HepG2 (cell line): ENCODE data around the gene OR10J1. TPM values are rescaled to one million over a fixed set of nuclear protein-coding genes. Genes with fewer than 3 reads are reported as not detected.

Experiments used
- ATAC-seq: fragments of 200-7000 bp; cut with Tn5 transposase; 3 replicates; pipeline ENCODE4 v1.9.1; 2020; ENCODE audit warnings: mild to moderate bottlenecking, moderate library complexity
- BruUV-seq: library from RNA; stranded (reverse); fragments of 400-500 nt; replicated peaks from 2 replicates; lab custom pipeline; 2021; lab: Mats Ljungman, UMichigan
- CTCF ChIA-PET: fragments of 300-600 bp; formaldehyde crosslinking; extraction: SDS; loops from one replicate; lab custom pipeline; 2021; ENCODE audit warnings: low total read pairs, inconsistent platforms, low intra/inter-chr PET ratio; lab: Yijun Ruan, JAX
- POLR2A ChIA-PET: fragments of 350-600 bp; sonication (Branson Sonifier 250); formaldehyde crosslinking; loops from one replicate; lab custom pipeline; 2020; ENCODE audit warnings: antibody characterized with exemption, inconsistent platforms; lab: Yijun Ruan, JAX
- DNase-seq: peaks from one replicate; pipeline ENCODE4 v3.0.0-alpha.2; 2015; ENCODE audit warnings: low spot score
- FAIRE-seq: peaks from 3 replicates; lab custom pipeline; 2011; peaks lifted over from hg19 to GRCh38; lab: Jason Lieb, UNC
- H2AFZ ChIP-seq: one replicate; pipeline ENCODE4 v1.6.1; 2011; ENCODE audit warnings: low read length, inconsistent platforms
- H3K27ac ChIP-seq: fragments of 300-600 bp; 3 replicates; pipeline ENCODE4 v1.8.0; 2011; ENCODE audit warnings: mixed run types, mild to moderate bottlenecking, mixed read lengths, low read length, inconsistent platforms; ENCODE audit not compliant: insufficient read depth; ENCODE audit errors: extremely low read length
- H3K27me3 ChIP-seq, 2 experiments: fragments of 200-600 bp in 1 of 2; 2 replicates in 1 of 2; 3 replicates in 1 of 2; pipeline versions ENCODE4 v1.6.0 to v1.8.0; 2011; ENCODE audit warnings: low read length in 2 of 2, mild to moderate bottlenecking in 2 of 2, moderate library complexity in 2 of 2, inconsistent platforms in 1 of 2; ENCODE audit not compliant: insufficient read depth in 2 of 2, control insufficient read depth in 1 of 2
- H3K36me3 ChIP-seq, 2 experiments: fragments of 200-600 bp in 1 of 2; replicated peaks in 1 of 2; 2 replicates in 1 of 2; 3 replicates in 1 of 2; pipeline versions ENCODE4 v1.5.1 to v1.8.0; 2011; ENCODE audit warnings: low read length in 2 of 2, inconsistent platforms in 1 of 2; ENCODE audit not compliant: insufficient read depth in 2 of 2, control insufficient read depth in 1 of 2
- H3K4me1 ChIP-seq: 2 replicates; pipeline ENCODE4 v1.5.1; 2012; ENCODE audit warnings: low read length, inconsistent platforms; ENCODE audit not compliant: insufficient read depth
- H3K4me2 ChIP-seq: 2 replicates; pipeline ENCODE4 v1.6.0; 2011; ENCODE audit warnings: low read depth, low read length, inconsistent platforms
- H3K4me3 ChIP-seq, 3 experiments: fragments of 200-600 bp in 1 of 3; sonication (generic), shearing (Covaris generic) in 1 of 3; replicated peaks in 1 of 3; 2 replicates each; pipeline ENCODE4 v1.5.1; 2011 to 2016; ENCODE audit warnings: low read length in 3 of 3, inconsistent platforms in 2 of 3, low read depth in 2 of 3, mild to moderate bottlenecking in 2 of 3, control low read depth in 1 of 3, mixed read lengths in 1 of 3; ENCODE audit not compliant: insufficient read depth in 1 of 3
- H3K79me2 ChIP-seq: one replicate; pipeline ENCODE4 v1.6.1; 2011; ENCODE audit warnings: low read length, inconsistent platforms; ENCODE audit not compliant: insufficient read depth
- H3K9ac ChIP-seq: 2 replicates; pipeline ENCODE4 v1.6.0; 2011; ENCODE audit warnings: mild to moderate bottlenecking, low read depth, low read length, inconsistent platforms; ENCODE audit not compliant: insufficient read depth
- H3K9me3 ChIP-seq: 2 replicates; pipeline ENCODE4 v1.5.1; 2012; ENCODE audit warnings: mild to moderate bottlenecking, low read length
- H4K20me1 ChIP-seq: 2 replicates; pipeline ENCODE4 v1.6.0; 2011; ENCODE audit warnings: inconsistent platforms, mild to moderate bottlenecking, low read length, moderate library complexity; ENCODE audit not compliant: insufficient read depth
- ASH2L ChIP-seq: fragments of 300-600, 200-600 bp; sonication (generic); IDR thresholded peaks from 2 replicates; pipeline ENCODE4 v1.7.0; 2017; ENCODE audit warnings: low read depth, mild to moderate bottlenecking, moderate library complexity, mixed read lengths, low read length; ENCODE audit not compliant: insufficient read length
- DBP ChIP-seq: sonication (generic); formaldehyde crosslinking; IDR thresholded peaks from 2 replicates; pipeline ENCODE4 v1.4.0; 2020; ENCODE audit warnings: missing genetic modification reagents; ENCODE audit errors: not compliant biosample characterization
- ELF1 ChIP-seq: sonication (generic); formaldehyde crosslinking; IDR thresholded peaks from 2 replicates; pipeline ENCODE4 v1.4.0; 2020; ENCODE audit warnings: missing genetic modification reagents
- FOXP1 ChIP-seq, 2 experiments: fragments of 450-650 bp in 1 of 2; IDR thresholded peaks; 2 replicates each; pipeline ENCODE4 v1.6.1; 2017 to 2018; ENCODE audit warnings: antibody characterized with exemption in 1 of 2
- GPBP1L1 ChIP-seq: sonication (generic); formaldehyde crosslinking; IDR thresholded peaks from 2 replicates; pipeline ENCODE4 v1.5.0; 2020; ENCODE audit warnings: mild to moderate bottlenecking, missing genetic modification reagents
- HIC2 ChIP-seq: sonication (generic); formaldehyde crosslinking; IDR thresholded peaks from 2 replicates; pipeline ENCODE4 v1.9.0; 2022; ENCODE audit warnings: low read depth, missing genetic modification reagents
- HNRNPK ChIP-seq: fragments of 200-400 bp; formaldehyde crosslinking; IDR thresholded peaks from 2 replicates; pipeline ENCODE4 v1.6.1; 2018; ENCODE audit warnings: low read length, low read depth, moderate library complexity, mild to moderate bottlenecking; ENCODE audit not compliant: poor library complexity, severe bottlenecking
- MATR3 ChIP-seq: sonication (generic); formaldehyde crosslinking; IDR thresholded peaks from 2 replicates; pipeline ENCODE4 v1.4.0; 2020; ENCODE audit warnings: missing genetic modification reagents
- MBD4 ChIP-seq: IDR thresholded peaks from 2 replicates; pipeline ENCODE4 v1.6.1; 2012; ENCODE audit warnings: low read length, inconsistent platforms, borderline replicate concordance
- NCOR1 ChIP-seq: fragments of 200-600 bp; sonication (generic); IDR thresholded peaks from 2 replicates; pipeline ENCODE4 v1.7.0; 2017; ENCODE audit warnings: antibody characterized with exemption, low read length, borderline replicate concordance
- NFKBIZ ChIP-seq: IDR thresholded peaks from 2 replicates; pipeline ENCODE4 v1.6.1; 2018; ENCODE audit warnings: missing genetic modification reagents, missing compliant biosample characterization
- PATZ1 ChIP-seq: sonication (generic); formaldehyde crosslinking; IDR thresholded peaks from 2 replicates; pipeline ENCODE4 v1.4.0; 2020; ENCODE audit warnings: missing genetic modification reagents
- PHF21A ChIP-seq: sonication (generic); formaldehyde crosslinking; IDR thresholded peaks from 2 replicates; pipeline ENCODE4 v1.5.0; 2020; ENCODE audit warnings: mild to moderate bottlenecking, missing genetic modification reagents
- RORA ChIP-seq: sonication (generic); formaldehyde crosslinking; IDR thresholded peaks from 2 replicates; pipeline ENCODE4 v1.5.0; 2020; ENCODE audit warnings: mild to moderate bottlenecking, missing genetic modification reagents, moderate library complexity
- SIX1 ChIP-seq: sonication (generic); formaldehyde crosslinking; IDR thresholded peaks from 2 replicates; pipeline ENCODE4 v1.4.0; 2020; ENCODE audit warnings: missing genetic modification reagents, borderline replicate concordance
- SMARCE1 ChIP-seq: fragments of 450-650 bp; IDR thresholded peaks from 2 replicates; pipeline ENCODE4 v1.6.1; 2017; ENCODE audit warnings: borderline replicate concordance
- ZBTB37 ChIP-seq: sonication (generic); formaldehyde crosslinking; IDR thresholded peaks from 2 replicates; pipeline ENCODE4 v1.4.0; 2020; ENCODE audit warnings: mild to moderate bottlenecking, missing genetic modification reagents
- ZNF12 ChIP-seq: sonication (generic); formaldehyde crosslinking; IDR thresholded peaks from 2 replicates; pipeline ENCODE4 v1.5.0; 2020; ENCODE audit warnings: missing genetic modification reagents
- WGBS: methylation state at CpG from one replicate; pipeline ENCODE4 v1.1.6; 2017; ENCODE audit warnings: low lambda C conversion rate; 5-methylcytosine and 5-hydroxymethylcytosine counted together
- in situ Hi-C: cut with HindIII; loops from 2 replicates; pipeline ENCODE4 v1.10.0; 2017; ENCODE audit warnings: low pct_unique_long_range_greater_than_20kb; ENCODE audit not compliant: extremely low pct_ligation_motif_present
- intact Hi-C: fragments of 100-400 bp; cut with micrococcal nuclease; formaldehyde crosslinking; loops from one replicate; pipeline ENCODE4 v1.10.0; 2022; ENCODE audit not compliant: unreplicated experiment
- polyA plus RNA-seq, 8 experiments: library from polyadenylated mRNA; depleted of rRNA in 3 of 8; stranded (reverse) in 7 of 8; unstranded in 1 of 8; fragments of >200 nt; fragmentation: Illumina TruSeq in 4 of 8; extraction: Trizol in 4 of 8; gene quantifications; 2 replicates each; pipeline versions ENCODE4 v1.2.1 to v1.2.3, GENCODE V29; 2011 to 2016; ENCODE audit warnings: low read depth in 4 of 8, missing spikeins in 1 of 8, mixed read lengths in 1 of 8; ENCODE audit not compliant: insufficient read depth in 1 of 8
- total RNA-seq, 5 experiments: library from RNA; depleted of rRNA; stranded (reverse); fragments of >200 nt; fragmentation: Illumina TruSeq; extraction: Trizol; gene quantifications; 2 replicates each; pipeline ENCODE4 v1.2.3, GENCODE V29; 2016; ENCODE audit warnings: low read depth in 1 of 5

The OR10J1 gene
- total and polyA plus RNA-seq, 2 of the 13 experiments (the other 11 are each of a cell fraction or from before 2014, with no cell fraction given) = not detected

GRCh38 chr1:159436469-159436868 lies 3.1 kb upstream of the OR10J1 start:
- peaks cover 89% of the 10 kb centered on the region for H3K9me3 ChIP-seq
- in situ Hi-C loops (no loop called here), intact Hi-C loops (no loop called here)
- no peak overlapping the region for H3K9ac ChIP-seq
- H3K36me3 ChIP-seq = no peaks in the 10 kb centered on the region
- H3K27ac ChIP-seq = no peak overlapping the region
- H3K4me2 ChIP-seq = no peak overlapping the region
- no TSS peak for BruUV-seq
- DNase-seq (no peak), FAIRE-seq (no peak), ATAC-seq (no peak)
- no peak overlapping the region for H2AFZ ChIP-seq
- POLR2A ChIA-PET = no interaction called here
- CTCF ChIA-PET = no interaction called here
- 4% methylated on average over 4 of the region's 4 CpGs for WGBS
- H3K27me3 ChIP-seq = no peaks in the 10 kb centered on the region; a peak in 1 of 5 replicates
- H3K4me3 ChIP-seq = no peak overlapping the region
- H4K20me1 ChIP-seq = no peaks in the 10 kb centered on the region
- no peaks in the 10 kb centered on the region for H3K4me1 ChIP-seq
- H3K79me2 ChIP-seq = no peaks in the 10 kb centered on the region
- TF ChIP-seq FOXP1 (IDR thresholded peaks at IDR 0.05) (no peak), FOXP1 (CRISPR knock-in tag; IDR thresholded peaks at IDR 0.05) (no peak), PATZ1 (no peak), DBP (CRISPR knock-in tag) (no peak), MBD4 (no peak), PHF21A (CRISPR knock-in tag) (no peak), ZBTB37 (CRISPR knock-in tag) (no peak), GPBP1L1 (CRISPR knock-in tag) (no peak), ASH2L (no peak), RORA (CRISPR knock-in tag) (no peak), MATR3 (CRISPR knock-in tag) (no peak), HNRNPK (no peak), SIX1 (CRISPR knock-in tag) (no peak), NCOR1 (no peak), HIC2 (CRISPR knock-in tag) (no peak), ZNF12 (CRISPR knock-in tag) (no peak), NFKBIZ (CRISPR knock-in tag) (no peak), ELF1 (CRISPR knock-in tag) (no peak), SMARCE1 (no peak)
